T-helper 22 cell (primary cell): ENCODE data around the gene C19orf67.

ENCODE experiments used
- DNase-seq: peaks from one replicate; pipeline ENCODE4 v3.0.0-alpha.2; 2020; ENCODE audit warnings: low read depth

Gene C19orf67

DNA sequence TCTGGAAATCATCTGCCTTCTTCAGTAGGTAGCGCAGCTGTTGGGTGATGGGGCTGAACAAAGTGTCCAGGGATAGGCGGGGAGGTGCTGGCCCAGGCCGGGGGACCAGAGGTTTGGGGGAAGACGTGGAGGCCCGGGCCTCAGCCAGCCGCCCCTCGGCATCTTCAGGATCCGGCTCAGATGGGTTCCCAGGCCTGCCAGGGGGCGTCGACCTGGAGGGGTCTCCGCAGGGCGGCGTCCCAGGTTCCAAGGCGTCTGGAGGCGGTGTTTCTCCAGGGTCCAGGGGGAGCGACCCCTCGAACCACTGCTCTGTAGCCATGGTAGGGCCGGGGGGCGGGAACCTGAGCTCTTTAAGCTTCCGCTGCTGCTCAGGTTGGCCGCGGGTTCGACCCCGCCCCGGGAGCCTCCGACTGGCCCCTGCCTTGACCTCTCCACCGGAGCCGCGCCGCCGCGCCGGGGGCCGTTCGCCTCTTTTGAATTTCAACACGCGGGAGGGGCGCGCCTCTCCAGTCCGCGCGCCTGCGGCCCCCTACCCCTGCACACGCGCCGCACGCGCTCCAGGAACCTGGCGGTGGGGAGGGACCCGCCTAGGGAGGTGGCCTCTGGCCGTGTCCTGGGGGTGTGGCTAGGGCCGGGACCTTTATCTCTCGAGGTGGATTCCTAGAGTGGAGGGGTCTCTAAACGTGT is at the start of gene C19orf67:
C19orf67 (minus strand) TSS at position 475 of the 687 bp plus-strand sequence; CDS start at position 319, 156 bp downstream.
- DNase-seq = no peak

DNA sequence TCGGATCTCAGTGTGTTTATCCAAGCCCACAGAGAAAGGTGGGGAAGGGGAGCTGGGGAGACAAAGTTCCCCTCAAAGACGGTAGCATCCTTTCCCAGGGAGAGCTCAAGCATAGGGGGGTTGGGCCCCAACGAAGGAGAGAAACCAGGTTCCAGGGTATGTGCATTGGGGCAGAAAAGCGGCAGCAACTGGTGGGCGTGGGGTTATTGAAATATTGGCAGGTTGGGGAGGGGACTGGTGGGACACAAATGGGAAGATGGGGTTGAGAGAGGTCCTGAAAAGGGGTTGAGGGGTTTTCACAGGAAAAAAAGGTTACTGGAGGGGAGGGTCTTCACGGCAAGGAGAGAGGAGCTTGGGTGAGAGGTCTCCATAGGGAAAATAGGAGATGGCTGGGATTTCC is 49.8 kb upstream of the C19orf67 start:
- no peak for DNase-seq

DNA sequence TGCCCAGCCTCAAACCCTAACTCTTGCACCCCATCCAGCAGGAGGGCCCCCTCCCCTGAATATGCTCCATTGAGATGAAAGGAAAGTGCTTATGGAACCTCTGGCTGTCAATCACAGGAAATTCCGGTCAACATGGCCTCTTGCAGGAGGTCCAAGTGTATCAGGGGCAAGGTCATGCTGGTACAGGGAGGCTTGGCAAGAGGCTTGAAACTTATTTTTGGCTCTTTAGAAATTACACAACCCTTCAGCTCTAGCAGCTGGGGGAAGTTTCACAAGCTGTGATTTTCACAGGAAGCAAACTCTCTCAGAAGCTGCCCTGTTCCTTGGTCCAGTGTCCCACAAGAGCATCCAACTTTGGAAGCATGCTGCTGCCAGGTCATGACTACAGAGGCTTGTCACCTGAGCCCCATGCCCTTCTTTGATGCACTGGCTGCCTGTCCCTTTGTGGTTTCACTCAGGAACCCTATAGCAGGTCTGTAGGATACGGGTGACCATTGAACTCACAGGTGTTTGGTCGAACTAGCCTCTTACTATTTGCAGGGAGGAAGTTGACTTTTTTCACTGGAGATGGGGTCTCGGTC is 42.4 kb upstream of the C19orf67 start:
- no peak for DNase-seq

DNA sequence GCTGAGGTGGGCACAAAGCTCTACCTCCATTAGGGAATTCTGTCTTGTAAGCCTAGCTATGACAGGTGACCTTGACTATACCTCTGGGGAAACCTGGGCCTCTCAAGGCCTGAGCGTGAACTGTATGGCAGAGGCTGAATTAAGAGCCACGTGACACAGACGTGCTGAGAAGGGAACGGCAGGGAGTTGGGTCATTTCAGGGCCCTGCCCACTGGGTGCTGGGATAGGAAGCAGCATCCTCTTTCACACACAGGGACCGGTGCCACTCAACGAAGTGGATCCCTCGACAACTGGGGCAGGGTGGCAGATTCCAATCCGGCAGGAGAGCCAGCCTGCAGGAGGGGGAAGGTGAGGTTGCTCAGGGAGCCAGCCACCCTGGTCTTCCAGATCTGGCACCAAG is 41.6 kb upstream of the C19orf67 start:
- no peak for DNase-seq

DNA sequence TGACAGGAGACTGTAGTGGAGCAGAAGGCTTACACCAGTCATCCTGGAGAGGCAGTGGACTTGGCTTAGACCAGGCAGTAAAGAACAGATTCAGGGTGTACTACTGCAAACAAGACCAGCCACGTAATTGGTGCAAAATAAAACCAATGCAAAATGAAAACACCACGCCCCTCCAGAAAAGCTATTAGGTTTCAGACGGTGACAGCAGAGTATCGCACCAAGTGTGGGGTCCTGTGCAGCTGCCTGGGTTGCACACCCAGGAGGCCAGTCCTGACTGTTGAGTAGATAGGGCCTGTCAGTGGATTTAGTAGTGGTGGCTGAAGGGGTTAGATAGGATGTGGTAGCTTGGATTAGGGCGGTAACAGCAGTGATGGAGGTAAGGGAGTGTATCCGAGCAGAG is 37.3 kb upstream of the C19orf67 start:
- no peak for DNase-seq

DNA sequence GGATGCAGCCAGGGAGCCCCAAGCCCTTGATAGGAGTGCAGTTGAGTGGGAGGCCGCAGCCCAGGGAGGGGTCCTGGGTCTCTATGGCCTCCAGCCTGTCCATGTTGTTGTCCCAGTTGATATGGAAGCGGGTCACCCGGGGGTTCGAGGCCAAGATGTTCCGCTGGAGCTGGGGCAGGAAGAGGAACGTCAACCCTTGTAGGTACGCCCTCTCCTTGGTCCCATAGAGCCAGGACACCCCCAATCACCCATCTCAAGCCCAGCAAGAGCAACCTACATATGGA is 34.9 kb upstream of the C19orf67 start:
- DNase-seq = no peak

GRCh38 chr19:14119644-14120496 is 34.3 kb upstream of the C19orf67 start:
- no peak for DNase-seq

DNA sequence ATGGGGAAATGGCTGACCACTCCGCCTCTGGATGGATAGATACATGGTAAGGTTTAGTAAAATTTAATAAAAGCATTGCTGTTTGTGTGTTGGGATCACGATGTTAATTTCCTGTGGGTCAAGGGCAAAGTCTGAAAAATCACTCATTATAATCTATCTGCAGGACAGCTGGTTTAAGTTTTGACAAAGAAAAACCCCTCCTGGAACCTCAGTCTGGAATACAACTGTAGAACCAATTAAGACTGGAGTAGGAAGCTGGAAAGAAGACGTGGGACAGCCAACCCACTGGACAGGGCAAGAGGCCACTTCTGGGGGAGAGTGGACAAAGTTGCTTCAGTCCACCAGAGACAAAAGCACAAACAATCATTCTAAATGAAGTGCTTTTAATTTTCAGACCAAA is 33.6 kb upstream of the C19orf67 start:
- no peak for DNase-seq

DNA sequence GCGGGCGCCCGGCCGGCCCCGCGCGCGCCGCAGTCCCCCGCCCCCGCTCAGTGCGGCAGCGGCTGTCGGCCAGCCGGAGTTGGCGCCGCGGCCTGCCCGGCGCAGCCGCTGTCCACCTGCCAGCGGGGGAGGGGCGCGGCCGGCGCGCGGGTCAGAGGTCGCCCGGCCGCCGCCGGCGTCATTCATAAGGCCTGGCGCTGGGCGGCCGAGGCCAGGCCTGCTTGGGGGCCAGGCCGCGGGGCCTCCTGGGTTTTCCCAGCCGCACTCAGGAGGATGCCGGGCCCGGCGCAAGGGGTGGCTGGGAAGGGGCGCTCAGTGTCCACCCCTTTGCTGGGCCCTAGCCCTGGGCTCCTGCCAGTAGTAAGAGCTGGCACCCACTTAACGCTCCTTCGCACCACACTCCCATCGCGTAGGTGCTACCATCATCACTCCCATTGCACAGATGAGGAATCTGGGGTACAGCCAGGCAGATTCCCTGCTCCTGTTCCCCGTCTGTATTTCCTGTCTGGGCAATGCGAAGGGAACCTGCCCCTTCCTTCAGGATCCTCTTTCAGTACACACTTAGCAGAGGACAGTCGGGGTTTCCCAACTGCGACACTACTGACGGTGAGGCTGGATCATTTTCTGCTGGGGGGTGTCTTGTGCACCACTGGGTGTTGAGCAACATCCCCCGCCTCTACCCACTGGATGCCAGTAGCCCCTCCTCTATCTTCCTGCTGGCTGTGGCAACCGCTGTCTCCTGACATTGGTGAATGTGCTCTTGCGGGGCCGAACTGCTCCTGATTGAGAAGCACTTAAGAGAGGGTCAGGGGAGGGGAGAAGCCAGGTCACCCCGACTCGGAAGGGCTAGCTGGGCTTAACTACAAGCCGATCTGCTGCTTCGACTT is 32.8 kb upstream of the C19orf67 start:
- DNase-seq = peak; percentile 39

DNA sequence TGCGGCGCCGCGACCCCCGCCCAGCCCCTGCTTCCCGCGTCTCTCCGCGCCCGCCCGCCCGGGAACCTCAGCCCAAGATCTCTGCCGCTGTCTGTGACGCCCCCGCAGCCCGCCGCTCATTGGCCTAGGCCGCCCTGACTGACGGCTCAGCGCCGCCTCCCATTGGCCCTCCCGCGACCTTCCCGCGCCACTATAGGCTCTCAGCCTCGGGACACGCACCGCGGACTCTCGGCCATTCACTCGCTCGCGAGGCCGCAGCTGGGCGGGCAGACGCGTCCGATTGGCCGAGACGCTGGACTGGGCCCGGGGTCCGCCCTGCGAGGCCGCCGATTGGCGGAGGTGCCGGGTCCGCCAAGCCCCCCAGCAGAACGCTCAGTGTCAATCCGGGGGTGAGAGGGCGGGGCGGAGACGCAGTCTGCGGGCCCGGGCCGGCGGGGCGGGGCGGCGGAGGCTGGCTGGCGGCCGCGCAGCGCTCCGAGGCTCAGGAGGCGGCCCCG is 32.1 kb upstream of the C19orf67 start, which contains the start of gene PRKACA:
PRKACA (minus strand) TSS at position 95 of the 497 bp plus-strand sequence. CDS start 215 bp downstream, outside the sequence.
- peak; percentile 98 for DNase-seq

DNA sequence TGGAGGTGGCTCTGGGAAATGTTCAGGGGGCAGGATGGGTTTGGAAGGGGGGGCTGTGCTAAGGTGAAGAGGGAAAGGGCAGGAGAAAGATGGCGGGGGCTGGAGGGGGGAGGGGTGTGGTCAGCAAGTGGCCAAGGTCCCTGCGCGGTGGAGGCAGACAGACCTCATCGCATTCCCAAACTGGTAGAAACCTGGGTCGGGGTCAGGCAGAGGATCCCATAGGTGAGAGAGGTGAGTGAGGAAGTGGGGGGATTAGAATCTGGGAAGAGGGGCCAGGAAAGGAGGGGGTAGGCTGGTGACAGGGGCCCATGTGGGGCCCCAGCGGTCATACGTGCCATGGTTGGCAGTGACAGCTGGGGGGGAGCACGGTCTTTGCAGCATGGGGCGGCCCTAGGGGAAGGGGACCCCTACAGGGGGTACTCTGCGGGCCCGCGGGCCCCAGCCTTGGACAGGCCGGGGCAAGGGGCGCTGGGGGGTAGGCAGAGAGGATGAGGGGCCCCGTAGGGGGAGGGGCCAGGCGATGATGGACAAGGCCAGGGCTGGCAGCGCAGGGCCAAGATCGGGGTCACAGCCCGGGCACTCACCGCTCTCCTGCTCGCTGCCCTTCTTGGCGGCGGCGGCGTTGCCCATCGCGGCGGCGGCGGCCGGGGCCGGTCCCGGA is 31.5 kb upstream of the C19orf67 start:
- no peak for DNase-seq

GRCh38 chr19:14116525-14116917 is 30.9 kb upstream of the C19orf67 start:
- no peak for DNase-seq

GRCh38 chr19:14115756-14116155 is 30.2 kb upstream of the C19orf67 start:
- no peak for DNase-seq

DNA sequence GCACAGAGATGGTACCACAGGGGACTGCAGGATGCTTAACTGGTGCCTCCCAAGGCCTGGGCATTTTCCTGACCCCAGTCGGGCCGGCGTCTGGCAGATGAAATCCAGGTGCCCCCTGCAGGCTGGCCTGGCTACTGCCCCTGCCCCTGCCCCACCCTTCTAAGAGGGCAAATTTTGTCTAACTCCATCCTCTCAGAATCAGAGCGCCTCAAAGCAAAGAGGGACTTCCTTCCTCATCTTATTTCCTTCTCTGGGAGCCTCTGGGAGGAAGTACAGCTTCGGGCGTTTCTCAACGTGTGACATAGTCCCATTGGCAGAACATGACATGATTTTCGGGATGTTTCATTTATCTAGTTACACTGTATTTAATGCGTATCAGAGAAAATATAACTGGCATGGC is 29.3 kb upstream of the C19orf67 start:
- DNase-seq = no peak

GRCh38 chr19:14114439-14114838 is 28.9 kb upstream of the C19orf67 start:
- DNase-seq = no peak

- DNase-seq = peak; percentile 17
Observed at GRCh38 chr19:14113762-14114414, 28.3 kb upstream of the C19orf67 start.

- no peak for DNase-seq
Observed at GRCh38 chr19:14112809-14113385, 27.3 kb upstream of the C19orf67 start.

DNA sequence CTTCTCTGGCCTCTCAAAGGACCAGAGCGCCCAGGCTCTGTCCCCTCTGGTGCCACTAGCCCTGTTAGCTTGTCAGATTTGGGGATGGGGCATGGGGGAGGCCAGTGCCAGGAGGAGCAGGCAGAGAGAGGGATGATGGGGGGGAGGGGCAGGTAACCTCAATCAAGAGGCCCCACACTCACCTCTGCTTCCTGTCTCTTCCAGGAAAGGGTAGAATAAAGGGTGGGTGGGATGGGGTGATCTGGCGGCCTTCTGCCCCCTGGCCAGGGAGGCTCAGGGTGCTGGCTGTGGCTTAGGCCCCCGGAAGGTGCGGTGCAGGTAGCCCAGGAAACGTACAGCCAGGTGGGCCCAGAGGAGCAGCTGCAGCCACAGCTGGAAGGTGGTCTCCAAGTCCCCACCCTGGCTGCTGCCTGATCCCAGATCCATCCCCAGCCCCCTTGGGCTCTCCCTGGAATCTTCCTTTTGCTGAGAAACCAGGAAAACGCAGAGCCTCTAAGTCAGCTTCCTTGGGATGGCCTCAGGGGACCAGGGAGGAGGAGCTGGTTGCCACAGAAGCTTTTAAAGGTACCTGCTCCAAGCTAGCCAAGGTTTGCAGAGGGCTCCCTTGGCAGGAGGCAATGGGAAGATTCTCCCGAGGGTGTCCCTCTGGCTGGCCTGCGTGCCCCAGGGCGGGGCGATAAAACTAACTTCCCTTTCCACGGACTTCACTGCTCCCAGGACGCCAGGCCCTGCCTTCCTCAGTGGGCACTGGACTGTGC is 26.6 kb upstream of the C19orf67 start:
- no peak for DNase-seq

GRCh38 chr19:14111486-14111885 is 25.9 kb upstream of the C19orf67 start:
- no peak for DNase-seq

- no peak for DNase-seq
Observed at GRCh38 chr19:14110650-14111049, 25.1 kb upstream of the C19orf67 start.
